ENCODE results near the gene FGF14. TPM values are rescaled to one million over a fixed set of nuclear protein-coding genes. Genes with fewer than 3 reads are reported as not detected.

Gene FGF14
- total RNA-seq, 1 experiment from 2014 or later, result not detected

- H3K36me3 ChIP-seq (ENCODE audit: low read depth, low read length), result no peaks in the 10 kb centered on the region
- H4K20me1 ChIP-seq (ENCODE audit: low read length), result no peaks in the 10 kb centered on the region
- intact Hi-C loops (cut with micrococcal nuclease), result no loop called here
- H3F3A ChIP-seq (ENCODE audit: low read length, unreplicated experiment), result no peaks in the 10 kb centered on the region
- no peak overlapping the region for H3K27ac ChIP-seq (ENCODE audit: low read length)
- BruUV-seq (replicated peaks), result no TSS peak
- H2AFZ ChIP-seq (ENCODE audit: low read length), result no peak overlapping the region
- H3K4me1 ChIP-seq (ENCODE audit: insufficient read depth, low read length), result no peaks in the 10 kb centered on the region
- H3K27me3 ChIP-seq (ENCODE audit: low read length), result peaks cover 36% of the 10 kb centered on the region
- no peak overlapping the region for H3K4me3 ChIP-seq (ENCODE audit: low read length)
- no peaks in the 10 kb centered on the region for H3K79me2 ChIP-seq (ENCODE audit: low read length)
- no peak for ATAC-seq
- TF ChIP-seq CTCF (conservative IDR thresholded peaks at IDR 0.05; ENCODE audit: low read depth, low read length), result no peak
- TF ChIP-seq EZH2 (IDR thresholded peaks at IDR 0.05; ENCODE audit: low read length, unreplicated experiment), result no peak
- TF ChIP-seq EZH2phosphoT487 (IDR thresholded peaks at IDR 0.05; ENCODE audit: borderline replicate concordance, low read length), result no peak
- ChIA-PET CTCF (no interaction called here), POLR2A (ENCODE audit: unreplicated experiment) (no interaction called here)
- no peak for DNase-seq
- H3K9ac ChIP-seq (ENCODE audit: low read length), result no peak overlapping the region
- no peaks in the 10 kb centered on the region for H3K9me3 ChIP-seq (ENCODE audit: low read length)
- no peak overlapping the region for H3K4me2 ChIP-seq (ENCODE audit: low read length)
- H3K9me2 ChIP-seq (replicated peaks; ENCODE audit: low read length), result no peaks in the 10 kb centered on the region
Measured at GRCh38 chr13:102347490-102347889, 54.4 kb downstream of the FGF14 start.

GRCh38 chr13:102346769-102347168 is 55.1 kb downstream of the FGF14 start:
- Histone ChIP-seq H3K27ac (ENCODE audit: low read length) (no peak overlapping the region), H3K9ac (ENCODE audit: low read length) (no peak overlapping the region), H3K36me3 (ENCODE audit: low read depth, low read length) (no peaks in the 10 kb centered on the region), H3K4me3 (ENCODE audit: low read length) (no peak overlapping the region), H3K4me2 (ENCODE audit: low read length) (no peak overlapping the region), H3K9me2 (replicated peaks; ENCODE audit: low read length) (no peaks in the 10 kb centered on the region), H3K27me3 (ENCODE audit: low read length) (peaks cover 37% of the 10 kb centered on the region), H3K79me2 (ENCODE audit: low read length) (no peaks in the 10 kb centered on the region), H3K9me3 (ENCODE audit: low read length) (no peaks in the 10 kb centered on the region), H4K20me1 (ENCODE audit: low read length) (no peaks in the 10 kb centered on the region), H3F3A (ENCODE audit: low read length, unreplicated experiment) (no peaks in the 10 kb centered on the region), H3K4me1 (ENCODE audit: insufficient read depth, low read length) (no peaks in the 10 kb centered on the region), H2AFZ (ENCODE audit: low read length) (no peak overlapping the region)
- BruUV-seq (replicated peaks), result no TSS peak
- DNase-seq (no peak), ATAC-seq (no peak)
- ChIA-PET CTCF (no interaction called here), POLR2A (ENCODE audit: unreplicated experiment) (no interaction called here)
- intact Hi-C loops (cut with micrococcal nuclease), result no loop called here
- no peak for TF ChIP-seq CTCF (conservative IDR thresholded peaks at IDR 0.05; ENCODE audit: low read depth, low read length)
- TF ChIP-seq EZH2phosphoT487 (IDR thresholded peaks at IDR 0.05; ENCODE audit: borderline replicate concordance, low read length), result no peak
- no peak for TF ChIP-seq EZH2 (IDR thresholded peaks at IDR 0.05; ENCODE audit: low read length, unreplicated experiment)

GRCh38 chr13:102344410-102344809 is 57.4 kb downstream of the FGF14 start:
- no peak for ATAC-seq
- no peak overlapping the region for H3K4me2 ChIP-seq (ENCODE audit: low read length)
- H3K9me2 ChIP-seq (replicated peaks; ENCODE audit: low read length), result no peaks in the 10 kb centered on the region
- H3K27ac ChIP-seq (ENCODE audit: low read length), result no peak overlapping the region
- H3K9ac ChIP-seq (ENCODE audit: low read length), result no peak overlapping the region
- ChIA-PET CTCF (no interaction called here), POLR2A (ENCODE audit: unreplicated experiment) (no interaction called here)
- TF ChIP-seq EZH2phosphoT487 (IDR thresholded peaks at IDR 0.05; ENCODE audit: borderline replicate concordance, low read length) (no peak), EZH2 (IDR thresholded peaks at IDR 0.05; ENCODE audit: low read length, unreplicated experiment) (no peak), CTCF (conservative IDR thresholded peaks at IDR 0.05; ENCODE audit: low read depth, low read length) (no peak)
- H3K4me1 ChIP-seq (ENCODE audit: insufficient read depth, low read length), result no peaks in the 10 kb centered on the region
- intact Hi-C loops (cut with micrococcal nuclease), result no loop called here
- H3K27me3 ChIP-seq (ENCODE audit: low read length), result peaks cover 44% of the 10 kb centered on the region
- DNase-seq, result no peak
- H3K79me2 ChIP-seq (ENCODE audit: low read length), result no peaks in the 10 kb centered on the region
- H3K4me3 ChIP-seq (ENCODE audit: low read length), result no peak overlapping the region
- no peaks in the 10 kb centered on the region for H4K20me1 ChIP-seq (ENCODE audit: low read length)
- no peaks in the 10 kb centered on the region for H3F3A ChIP-seq (ENCODE audit: low read length, unreplicated experiment)
- no peaks in the 10 kb centered on the region for H3K9me3 ChIP-seq (ENCODE audit: low read length)
- no peak overlapping the region for H2AFZ ChIP-seq (ENCODE audit: low read length)
- no TSS peak for BruUV-seq (replicated peaks)
- no peaks in the 10 kb centered on the region for H3K36me3 ChIP-seq (ENCODE audit: low read depth, low read length)

All from PC-3 (cell line).